Measurements from ENCODE around the gene SUV39H2. TPM values are rescaled to one million over a fixed set of nuclear protein-coding genes. Genes with fewer than 3 reads are reported as not detected.
A peak's percentile ranks its signal among the peaks of the same experiment; 100 is the strongest.

The SUV39H2 gene
- total RNA-seq, 2 donors from 2014 or later = 35.4 to 37.6 TPM

- peak; percentile 82 for DNase-seq
- H3K9me3 ChIP-seq (ENCODE audit: control insufficient read depth, low read length) = no peaks in the 10 kb centered on the region
- no peak overlapping the region for H3K27ac ChIP-seq (ENCODE audit: low read depth, low read length)
- H3K36me3 ChIP-seq (ENCODE audit: control insufficient read depth, insufficient read depth, low read length) = no peaks in the 10 kb centered on the region
- Mint-ChIP-seq H3K27me3 (ENCODE audit: insufficient read depth) (peaks cover 40% of the 10 kb centered on the region), H3K9me3 (peaks cover 2% of the 10 kb centered on the region), H3K4me3 (peak overlapping the region; percentile 78), H3K27ac (peak overlapping the region; percentile 96), H3K4me1 (peaks cover 13% of the 10 kb centered on the region), H3K36me3 (ENCODE audit: low read depth) (peaks cover 11% of the 10 kb centered on the region)
- H3K4me1 ChIP-seq (ENCODE audit: control insufficient read depth, insufficient read depth, low read length) = no peaks in the 10 kb centered on the region
- peak overlapping the region; percentile 13 for H3K9ac ChIP-seq (ENCODE audit: extremely low read depth, low read length, poor library complexity, severe bottlenecking)
- WGBS, 2 experiments (ENCODE audit: insufficient coverage in 1 of 2, insufficient read length in 1 of 2) = 3 to 5% methylated on average over 5 to 10 of the region's 10 CpGs
- H3K27me3 ChIP-seq (ENCODE audit: control insufficient read depth, insufficient read depth, low read length, poor library complexity, severe bottlenecking) = peaks cover 56% of the 10 kb centered on the region
- TF ChIP-seq, protein P1, sequence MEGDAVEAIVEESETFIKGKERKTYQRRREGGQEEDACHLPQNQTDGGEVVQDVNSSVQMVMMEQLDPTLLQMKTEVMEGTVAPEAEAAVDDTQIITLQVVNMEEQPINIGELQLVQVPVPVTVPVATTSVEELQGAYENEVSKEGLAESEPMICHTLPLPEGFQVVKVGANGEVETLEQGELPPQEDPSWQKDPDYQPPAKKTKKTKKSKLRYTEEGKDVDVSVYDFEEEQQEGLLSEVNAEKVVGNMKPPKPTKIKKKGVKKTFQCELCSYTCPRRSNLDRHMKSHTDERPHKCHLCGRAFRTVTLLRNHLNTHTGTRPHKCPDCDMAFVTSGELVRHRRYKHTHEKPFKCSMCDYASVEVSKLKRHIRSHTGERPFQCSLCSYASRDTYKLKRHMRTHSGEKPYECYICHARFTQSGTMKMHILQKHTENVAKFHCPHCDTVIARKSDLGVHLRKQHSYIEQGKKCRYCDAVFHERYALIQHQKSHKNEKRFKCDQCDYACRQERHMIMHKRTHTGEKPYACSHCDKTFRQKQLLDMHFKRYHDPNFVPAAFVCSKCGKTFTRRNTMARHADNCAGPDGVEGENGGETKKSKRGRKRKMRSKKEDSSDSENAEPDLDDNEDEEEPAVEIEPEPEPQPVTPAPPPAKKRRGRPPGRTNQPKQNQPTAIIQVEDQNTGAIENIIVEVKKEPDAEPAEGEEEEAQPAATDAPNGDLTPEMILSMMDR (conservative IDR thresholded peaks at IDR 0.05) = no peak
- peak overlapping the region; percentile 86 for H3K4me3 ChIP-seq (ENCODE audit: low read length)
These were observed 74.3 kb downstream of the SUV39H2 start for GRCh38 chr10:14952851-14953423.

DNA sequence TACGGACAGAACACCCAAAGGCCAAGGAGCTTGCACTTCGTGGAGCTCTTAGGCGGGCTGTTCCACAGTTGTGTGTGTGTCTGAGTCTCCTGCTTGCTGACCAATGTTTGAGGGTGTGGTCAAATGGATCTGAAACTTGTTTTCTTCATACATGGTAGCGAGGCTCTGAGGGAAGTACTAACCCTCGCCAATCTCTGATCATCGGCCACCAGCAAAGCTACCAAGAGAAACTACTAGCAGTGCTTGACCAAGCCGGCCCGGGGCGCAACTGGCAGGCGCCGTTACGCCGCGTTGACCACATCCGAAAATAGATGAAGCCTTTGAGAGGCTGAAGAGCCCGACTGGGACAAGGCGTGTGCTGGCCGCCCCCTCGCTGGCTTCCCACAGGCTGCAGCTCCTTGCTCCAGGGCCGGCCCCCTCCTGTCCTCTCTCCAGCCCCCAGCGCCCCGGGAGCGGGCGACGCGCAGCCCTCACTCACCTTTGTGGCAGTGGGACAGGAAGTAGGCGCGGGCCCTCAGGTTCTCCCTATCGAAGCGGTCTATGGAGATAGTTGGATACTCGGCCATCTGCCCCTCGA, 74.8 kb downstream of the SUV39H2 start:
- no peaks in the 10 kb centered on the region for H3K4me1 ChIP-seq (ENCODE audit: control insufficient read depth, insufficient read depth, low read length)
- H3K9me3 ChIP-seq (ENCODE audit: control insufficient read depth, low read length) = no peaks in the 10 kb centered on the region
- H3K27ac ChIP-seq (ENCODE audit: low read depth, low read length) = no peak overlapping the region
- H3K27ac Mint-ChIP-seq = peak overlapping the region; percentile 96
- peaks cover 6% of the 10 kb centered on the region for H3K36me3 Mint-ChIP-seq (ENCODE audit: low read depth)
- no peaks in the 10 kb centered on the region for H3K36me3 ChIP-seq (ENCODE audit: control insufficient read depth, insufficient read depth, low read length)
- peaks cover 13% of the 10 kb centered on the region for H3K4me1 Mint-ChIP-seq
- H3K4me3 ChIP-seq (ENCODE audit: low read length) = peak overlapping the region; percentile 86
- DNase-seq = no peak
- peak overlapping the region; percentile 13 for H3K9ac ChIP-seq (ENCODE audit: extremely low read depth, low read length, poor library complexity, severe bottlenecking)
- peaks cover 56% of the 10 kb centered on the region for H3K27me3 ChIP-seq (ENCODE audit: control insufficient read depth, insufficient read depth, low read length, poor library complexity, severe bottlenecking)
- peak overlapping the region; percentile 78 for H3K4me3 Mint-ChIP-seq
- 1% methylated on average over 32 of the region's 32 CpGs; no CpG with 5 or more reads in 1 of the 2 experiments for WGBS, 2 experiments (ENCODE audit: insufficient coverage in 1 of 2, insufficient read length in 1 of 2)
- TF ChIP-seq, protein P1 (conservative IDR thresholded peaks at IDR 0.05) = no peak
- peaks cover 41% of the 10 kb centered on the region for H3K27me3 Mint-ChIP-seq (ENCODE audit: insufficient read depth)
- H3K9me3 Mint-ChIP-seq = peaks cover 4% of the 10 kb centered on the region

Other genes with a start within 250 kb of the SUV39H2 start
- 10 to 100 TPM; 16.0 to 24.0 TPM for gene FAM107B, start 104.0 kb upstream of the SUV39H2 start, total RNA-seq
- 1 to 10 TPM in 1 of 2 donors, under 1 TPM in 1; 0.51 to 1.2 TPM for gene CDNF, start 40.8 kb upstream of the SUV39H2 start, total RNA-seq
- 10 to 100 TPM; 17.1 to 24.9 TPM for gene HSPA14, start 40.6 kb upstream of the SUV39H2 start, total RNA-seq
- 10 to 100 TPM; 14.6 to 15.6 TPM for gene MSANTD7, start 40.6 kb upstream of the SUV39H2 start, total RNA-seq
- 1 to 10 TPM; 5.2 to 10.0 TPM for gene DCLRE1C, start 75.2 kb downstream of the SUV39H2 start, total RNA-seq
- gene MEIG1, start 80.5 kb downstream of the SUV39H2 start, total RNA-seq = under 1 TPM in 1 of 2 donors, not detected in 1; 0.46 TPM
- not detected for gene OLAH, start 165.1 kb downstream of the SUV39H2 start, total RNA-seq
- 1 to 10 TPM; 3.7 to 8.5 TPM for gene ACBD7, start 209.9 kb downstream of the SUV39H2 start, total RNA-seq
- gene RPP38, start 218.5 kb downstream of the SUV39H2 start, total RNA-seq = 10 to 100 TPM; 23.6 to 24.8 TPM

Measured in endodermal cell (in vitro differentiated cells).